Fibroblast of lung (primary cell): ENCODE data around the gene MRNIP. TPM values are rescaled to one million over a fixed set of nuclear protein-coding genes. Genes with fewer than 3 reads are reported as not detected.
A peak's percentile ranks its signal among the peaks of the same experiment; 100 is the strongest.

Source experiments
- DNase-seq, 2 donors: peaks; one replicate each; pipeline versions ENCODE4 v3.0.0 to v3.0.0-alpha.2; 2010; ENCODE audit warnings: low read depth in 2 of 2
- H2AFZ ChIP-seq: 2 replicates; pipeline ENCODE4 v1.5.1; 2012; ENCODE audit warnings: low read length, control low read depth, inconsistent platforms
- H3K27ac ChIP-seq: 2 replicates; pipeline ENCODE4 v1.5.1; 2011; ENCODE audit warnings: low read length, control low read depth; ENCODE audit not compliant: insufficient read depth
- H3K27me3 ChIP-seq: 2 replicates; pipeline ENCODE4 v1.5.1; 2011; ENCODE audit warnings: mild to moderate bottlenecking, low read length; ENCODE audit not compliant: control insufficient read depth, insufficient read depth
- H3K36me3 ChIP-seq: 2 replicates; pipeline ENCODE4 v1.5.1; 2011; ENCODE audit warnings: low read length; ENCODE audit not compliant: control insufficient read depth, insufficient read depth
- H3K4me1 ChIP-seq: 2 replicates; pipeline ENCODE4 v1.5.1; 2011; ENCODE audit warnings: low read length; ENCODE audit not compliant: control insufficient read depth, insufficient read depth; ENCODE audit errors: extremely low read depth
- H3K4me2 ChIP-seq: 2 replicates; pipeline ENCODE4 v1.5.1; 2011; ENCODE audit warnings: low read length, control low read depth; ENCODE audit not compliant: insufficient read depth; ENCODE audit errors: extremely low read depth
- H3K4me3 ChIP-seq, 4 experiments: fragments of 200-600 bp in 1 of 4; sonication (generic) in 1 of 4; replicated peaks in 1 of 4; 2 replicates each; pipeline ENCODE4 v1.5.1; 2011 to 2016; ENCODE audit warnings: low read length in 4 of 4, low read depth in 3 of 4, mild to moderate bottlenecking in 3 of 4, control low read depth in 2 of 4, inconsistent platforms in 1 of 4, mixed read lengths in 1 of 4; ENCODE audit not compliant: insufficient read depth in 1 of 4; ENCODE audit errors: control extremely low read depth in 1 of 4
- H3K79me2 ChIP-seq: 2 replicates; pipeline ENCODE4 v1.5.1; 2012; ENCODE audit warnings: mild to moderate bottlenecking, low read length, inconsistent platforms; ENCODE audit not compliant: control insufficient read depth, insufficient read depth
- H3K9ac ChIP-seq: 2 replicates; pipeline ENCODE4 v1.5.1; 2011; ENCODE audit warnings: mild to moderate bottlenecking, low read length, control low read depth; ENCODE audit not compliant: insufficient read depth
- H3K9me3 ChIP-seq: 2 replicates; pipeline ENCODE4 v1.5.1; 2012; ENCODE audit warnings: low read depth, low read length; ENCODE audit not compliant: control insufficient read depth, insufficient read depth
- H4K20me1 ChIP-seq: 2 replicates; pipeline ENCODE4 v1.5.1; 2011; ENCODE audit warnings: low read length; ENCODE audit not compliant: control insufficient read depth, insufficient read depth; ENCODE audit errors: extremely low read depth
- CTCF ChIP-seq, 2 donors: IDR thresholded peaks in 1 of 2; conservative IDR thresholded peaks in 1 of 2; 1 replicate in 1 of 2; 2 replicates in 1 of 2; pipeline ENCODE4 v1.5.1; 2011 to 2012; ENCODE audit warnings: low read length in 2 of 2, control low read depth in 1 of 2, inconsistent platforms in 1 of 2, low read depth in 1 of 2, mild to moderate bottlenecking in 1 of 2
- EZH2 ChIP-seq: IDR thresholded peaks from 2 replicates; pipeline ENCODE4 v1.5.1; 2012; ENCODE audit warnings: low read length, control low read depth, mild to moderate bottlenecking; ENCODE audit errors: missing control alignments
- polyA minus RNA-seq: library from RNA; depleted of rRNA, polyadenylated mRNA; stranded (reverse); fragments of >200 nt; gene quantifications from 2 replicates; pipeline ENCODE4 v1.2.3, GENCODE V29; 2011; ENCODE audit warnings: low replicate concordance
- polyA plus RNA-seq, 2 donors: library from polyadenylated mRNA; depleted of rRNA in 1 of 2; stranded (reverse) in 1 of 2; unstranded in 1 of 2; fragments of >200 nt; gene quantifications; 2 replicates each; pipeline ENCODE4 v1.2.1, GENCODE V29; 2011 to 2012; ENCODE audit warnings: missing spikeins in 1 of 2
- total RNA-seq: library from RNA; depleted of rRNA; stranded (reverse); fragments of >200 nt; gene quantifications from 2 replicates; pipeline ENCODE4 v1.2.1, GENCODE V29; 2014

The MRNIP gene
- total RNA-seq (15.4 and 21.0 TPM in 2 replicates), polyA plus RNA-seq (8.2 and 8.6 TPM in 2 replicates), polyA minus RNA-seq (1.6 and 6.9 TPM in 2 replicates)
- 10.8 and 11.9 TPM in 2 replicates for polyA plus RNA-seq (2012)

- Histone ChIP-seq H3K9me3 (no peaks in the 10 kb centered on the region), H3K79me2 (no peaks in the 10 kb centered on the region), H3K36me3 (peaks cover 9% of the 10 kb centered on the region), H3K27ac (peak within 1 kb of the TSS; percentile 58), H3K4me2 (peak within 1 kb of the TSS; percentile 81), H2AFZ (peak within 1 kb of the TSS; percentile 84), H3K4me3 (peak within 1 kb of the TSS; percentile 79 to 93 (median 90)), H4K20me1 (no peaks in the 10 kb centered on the region), H3K4me1 (no peaks in the 10 kb centered on the region), H3K9ac (peak within 1 kb of the TSS; percentile 60), H3K27me3 (no peaks in the 10 kb centered on the region)
- TF ChIP-seq CTCF (conservative IDR thresholded peaks at IDR 0.05 in 1 of 2, IDR thresholded peaks at IDR 0.05 in 1 of 2; ENCODE audit: low read depth in 1 of 2, low read length in 2 of 2) (peak in 1 of 2 donors; percentile 5), EZH2 (no peak)
- DNase-seq, result peak; percentile 92 to 93
Measured at GRCh38 chr5:179858586-179859427, at the start of gene MRNIP. TSS of gene MRNIP (minus strand) at chr5:179858817. CDS start at chr5:179858796, 21 bp downstream.

- peak within 1 kb of the TSS; percentile 74 for H3K9ac ChIP-seq
- peak within 1 kb of the TSS; percentile 51 for H3K27ac ChIP-seq
- H3K79me2 ChIP-seq, result peaks cover 31% of the 10 kb centered on the region
Measured at GRCh38 chr5:179907556-179908324, 49.1 kb upstream of the MRNIP start, which contains the start of gene TBC1D9B. TSS of gene TBC1D9B (minus strand) at chr5:179907897. CDS start at chr5:179907821, 76 bp downstream.

More at GRCh38 chr5:179907556-179908324, 49.1 kb upstream of the MRNIP start, which contains the start of gene TBC1D9B:
- H4K20me1 ChIP-seq, result no peaks in the 10 kb centered on the region
- peak within 1 kb of the TSS; percentile 93 for H2AFZ ChIP-seq
- peak; percentile 43 to 59 for DNase-seq
- H3K4me1 ChIP-seq, result peaks cover 5% of the 10 kb centered on the region
- peaks cover 11% of the 10 kb centered on the region for H3K36me3 ChIP-seq
- H3K4me2 ChIP-seq, result peak within 1 kb of the TSS; percentile 94
- peak in 1 of 2 donors; percentile 3 for TF ChIP-seq CTCF (conservative IDR thresholded peaks at IDR 0.05 in 1 of 2, IDR thresholded peaks at IDR 0.05 in 1 of 2; ENCODE audit: low read depth in 1 of 2, low read length in 2 of 2)
- TF ChIP-seq EZH2, result no peak
- no peaks in the 10 kb centered on the region for H3K9me3 ChIP-seq
- H3K4me3 ChIP-seq, result peak within 1 kb of the TSS; percentile 76 to 93 (median 80)
- H3K27me3 ChIP-seq, result no peaks in the 10 kb centered on the region
